GM23338 (cell line): ENCODE data around the gene CCN5. TPM values are rescaled to one million over a fixed set of nuclear protein-coding genes. Genes with fewer than 3 reads are reported as not detected.

Source experiments
- ATAC-seq: fragments of 200-7000 bp; cut with Tn5 transposase; 3 replicates; pipeline ENCODE4 v1.9.1; 2020
- DNase-seq: peaks from one replicate; pipeline ENCODE4 v3.0.0-alpha.2; 2015; ENCODE audit warnings: low spot score
- H2AFZ ChIP-seq: fragments of 200-600 bp; sonication (generic); 2 replicates; pipeline ENCODE4 v1.8.0; 2016; ENCODE audit warnings: antibody characterized with exemption, mild to moderate bottlenecking, moderate library complexity
- H3F3A ChIP-seq: fragments of 200-600 bp; sonication (generic); replicated peaks from 2 replicates; pipeline ENCODE4 v1.8.0; 2017; ENCODE audit warnings: antibody characterized with exemption, mixed run types, low read depth
- H3K27ac ChIP-seq: fragments of 200-600 bp; sonication (generic); 2 replicates; pipeline ENCODE4 v1.6.1; 2016; ENCODE audit warnings: low read depth
- H3K27me3 ChIP-seq: fragments of 200-600 bp; sonication (generic); 2 replicates; pipeline ENCODE4 v1.8.0; 2016; ENCODE audit warnings: mild to moderate bottlenecking, mixed run types, moderate library complexity; ENCODE audit not compliant: insufficient read depth
- H3K36me3 ChIP-seq: fragments of 200-600 bp; sonication (generic); 2 replicates; pipeline ENCODE4 v1.8.0; 2016; ENCODE audit warnings: mild to moderate bottlenecking; ENCODE audit not compliant: insufficient read depth
- H3K4me1 ChIP-seq: fragments of 200-600 bp; sonication (generic); 2 replicates; pipeline ENCODE4 v1.8.0; 2016; ENCODE audit warnings: mild to moderate bottlenecking, moderate library complexity; ENCODE audit not compliant: insufficient read depth
- H3K4me2 ChIP-seq: fragments of 200-600 bp; sonication (generic); 2 replicates; pipeline ENCODE4 v1.7.1; 2017; ENCODE audit warnings: mixed run types
- H3K4me3 ChIP-seq: fragments of 200-600 bp; sonication (generic); 2 replicates; pipeline ENCODE4 v1.6.1; 2016; ENCODE audit warnings: mixed run types
- H3K79me2 ChIP-seq: fragments of 200-600 bp; sonication (generic); replicated peaks from 2 replicates; pipeline ENCODE4 v1.8.0; 2017; ENCODE audit warnings: mild to moderate bottlenecking; ENCODE audit not compliant: insufficient read depth
- H3K9me2 ChIP-seq: fragments of 200-600 bp; sonication (generic); 2 replicates; pipeline ENCODE4 v1.8.0; 2017; ENCODE audit not compliant: insufficient read depth
- H4K20me1 ChIP-seq: fragments of 200-600 bp; sonication (generic); replicated peaks from 2 replicates; pipeline ENCODE4 v1.8.0; 2017; ENCODE audit warnings: mild to moderate bottlenecking; ENCODE audit not compliant: insufficient read depth
- H3K27ac Mint-ChIP-seq: 2 replicates; pipeline ENCODE4 v1.8.0; 2020; ENCODE audit warnings: inconsistent platforms, mild to moderate bottlenecking, moderate library complexity, mixed read lengths
- H3K27me3 Mint-ChIP-seq: 3 replicates; pipeline ENCODE4 v1.8.0; 2022; ENCODE audit warnings: low read depth, mild to moderate bottlenecking, moderate library complexity, mixed read lengths, inconsistent platforms; ENCODE audit not compliant: insufficient read depth, poor library complexity
- H3K36me3 Mint-ChIP-seq: 3 replicates; pipeline ENCODE4 v1.8.0; 2021; ENCODE audit warnings: low read depth, mild to moderate bottlenecking, inconsistent platforms, moderate library complexity, mixed read lengths
- H3K4me1 Mint-ChIP-seq: 3 replicates; pipeline ENCODE4 v1.8.0; 2020; ENCODE audit warnings: mild to moderate bottlenecking, inconsistent platforms, mixed read lengths
- H3K4me3 Mint-ChIP-seq: 3 replicates; pipeline ENCODE4 v1.8.0; 2021; ENCODE audit warnings: moderate library complexity, mild to moderate bottlenecking, inconsistent platforms, mixed read lengths
- H3K9me3 Mint-ChIP-seq: 3 replicates; pipeline ENCODE4 v1.8.0; 2020; ENCODE audit warnings: moderate library complexity, mild to moderate bottlenecking, inconsistent platforms, mixed read lengths
- CREB1 ChIP-seq: fragments of 250-450 bp; sonication (Bioruptor Pico); IDR thresholded peaks from 2 replicates; pipeline ENCODE4 v1.5.0; 2020; ENCODE audit warnings: low read depth, mild to moderate bottlenecking, moderate library complexity
- NANOG ChIP-seq: IDR thresholded peaks from 2 replicates; pipeline ENCODE4 v1.6.1; 2016; ENCODE audit warnings: antibody characterized with exemption, borderline replicate concordance
- POLR2AphosphoS5 ChIP-seq: IDR thresholded peaks from 2 replicates; pipeline ENCODE4 v1.6.1; 2016; ENCODE audit warnings: antibody characterized with exemption, low read depth
- STAT1 ChIP-seq: IDR thresholded peaks from one replicate; pipeline ENCODE4 v1.6.1; 2016; ENCODE audit warnings: antibody characterized with exemption; ENCODE audit not compliant: unreplicated experiment
- ZNF331 ChIP-seq: fragments of 250-450 bp; sonication (Bioruptor Pico); IDR thresholded peaks from 2 replicates; pipeline ENCODE4 v1.5.0; 2020; ENCODE audit warnings: low read depth, mild to moderate bottlenecking, moderate library complexity
- polyA plus RNA-seq: library from polyadenylated mRNA; unstranded; fragments of >200 nt; fragmentation: Nextera tagmentation; extraction: Ambion mirVana; gene quantifications from 2 replicates; pipeline ENCODE4 v1.2.1, GENCODE V29; 2016
- total RNA-seq: library from RNA; depleted of rRNA; stranded (reverse); fragments of >200 nt; shearing (Covaris generic); gene quantifications from 2 replicates; pipeline ENCODE4 v1.2.3, GENCODE V29; 2014
- TF ChIP-seq, protein P1 (sequence below): fragments of 250-450 bp; sonication (Bioruptor Pico); IDR thresholded peaks from 2 replicates; pipeline ENCODE4 v1.5.0; 2020; ENCODE audit warnings: mild to moderate bottlenecking, moderate library complexity

Gene CCN5
- total and polyA plus RNA-seq, 2 experiments from 2014 or later, result not detected

GRCh38 chr20:44702776-44703175 lies 12.4 kb upstream of the CCN5 start (continued):
- no peak for TF ChIP-seq CREB1 (CRISPR knock-in tag)

- Histone ChIP-seq H3K27ac (no peak overlapping the region), H3K4me1 (peaks cover 15% of the 10 kb centered on the region), H3K4me2 (no peak overlapping the region), H4K20me1 (no peaks in the 10 kb centered on the region), H3F3A (no peaks in the 10 kb centered on the region), H3K79me2 (no peaks in the 10 kb centered on the region), H3K4me3 (no peak overlapping the region), H3K9me2 (no peaks in the 10 kb centered on the region), H3K36me3 (no peaks in the 10 kb centered on the region), H3K27me3 (no peaks in the 10 kb centered on the region), H2AFZ (no peak overlapping the region)
- Mint-ChIP-seq H3K4me1 (peaks cover 22% of the 10 kb centered on the region), H3K36me3 (no peaks in the 10 kb centered on the region), H3K9me3 (no peaks in the 10 kb centered on the region), H3K4me3 (no peak overlapping the region), H3K27me3 (peaks cover 2% of the 10 kb centered on the region), H3K27ac (no peak overlapping the region)
- TF ChIP-seq NANOG (no peak), STAT1 (no peak), CREB1 (CRISPR knock-in tag) (no peak)
- no peak for DNase-seq
- no peak for ATAC-seq
These were observed 11.8 kb upstream of the CCN5 start for GRCh38 chr20:44703183-44703925.

- ATAC-seq, result no peak
- no peak overlapping the region for H2AFZ ChIP-seq
- Mint-ChIP-seq H3K27ac (no peak overlapping the region), H3K36me3 (no peaks in the 10 kb centered on the region), H3K4me3 (no peak overlapping the region), H3K27me3 (peaks cover 2% of the 10 kb centered on the region), H3K4me1 (peaks cover 22% of the 10 kb centered on the region), H3K9me3 (no peaks in the 10 kb centered on the region)
- no peaks in the 10 kb centered on the region for H3K36me3 ChIP-seq
- TF ChIP-seq, protein P1, sequence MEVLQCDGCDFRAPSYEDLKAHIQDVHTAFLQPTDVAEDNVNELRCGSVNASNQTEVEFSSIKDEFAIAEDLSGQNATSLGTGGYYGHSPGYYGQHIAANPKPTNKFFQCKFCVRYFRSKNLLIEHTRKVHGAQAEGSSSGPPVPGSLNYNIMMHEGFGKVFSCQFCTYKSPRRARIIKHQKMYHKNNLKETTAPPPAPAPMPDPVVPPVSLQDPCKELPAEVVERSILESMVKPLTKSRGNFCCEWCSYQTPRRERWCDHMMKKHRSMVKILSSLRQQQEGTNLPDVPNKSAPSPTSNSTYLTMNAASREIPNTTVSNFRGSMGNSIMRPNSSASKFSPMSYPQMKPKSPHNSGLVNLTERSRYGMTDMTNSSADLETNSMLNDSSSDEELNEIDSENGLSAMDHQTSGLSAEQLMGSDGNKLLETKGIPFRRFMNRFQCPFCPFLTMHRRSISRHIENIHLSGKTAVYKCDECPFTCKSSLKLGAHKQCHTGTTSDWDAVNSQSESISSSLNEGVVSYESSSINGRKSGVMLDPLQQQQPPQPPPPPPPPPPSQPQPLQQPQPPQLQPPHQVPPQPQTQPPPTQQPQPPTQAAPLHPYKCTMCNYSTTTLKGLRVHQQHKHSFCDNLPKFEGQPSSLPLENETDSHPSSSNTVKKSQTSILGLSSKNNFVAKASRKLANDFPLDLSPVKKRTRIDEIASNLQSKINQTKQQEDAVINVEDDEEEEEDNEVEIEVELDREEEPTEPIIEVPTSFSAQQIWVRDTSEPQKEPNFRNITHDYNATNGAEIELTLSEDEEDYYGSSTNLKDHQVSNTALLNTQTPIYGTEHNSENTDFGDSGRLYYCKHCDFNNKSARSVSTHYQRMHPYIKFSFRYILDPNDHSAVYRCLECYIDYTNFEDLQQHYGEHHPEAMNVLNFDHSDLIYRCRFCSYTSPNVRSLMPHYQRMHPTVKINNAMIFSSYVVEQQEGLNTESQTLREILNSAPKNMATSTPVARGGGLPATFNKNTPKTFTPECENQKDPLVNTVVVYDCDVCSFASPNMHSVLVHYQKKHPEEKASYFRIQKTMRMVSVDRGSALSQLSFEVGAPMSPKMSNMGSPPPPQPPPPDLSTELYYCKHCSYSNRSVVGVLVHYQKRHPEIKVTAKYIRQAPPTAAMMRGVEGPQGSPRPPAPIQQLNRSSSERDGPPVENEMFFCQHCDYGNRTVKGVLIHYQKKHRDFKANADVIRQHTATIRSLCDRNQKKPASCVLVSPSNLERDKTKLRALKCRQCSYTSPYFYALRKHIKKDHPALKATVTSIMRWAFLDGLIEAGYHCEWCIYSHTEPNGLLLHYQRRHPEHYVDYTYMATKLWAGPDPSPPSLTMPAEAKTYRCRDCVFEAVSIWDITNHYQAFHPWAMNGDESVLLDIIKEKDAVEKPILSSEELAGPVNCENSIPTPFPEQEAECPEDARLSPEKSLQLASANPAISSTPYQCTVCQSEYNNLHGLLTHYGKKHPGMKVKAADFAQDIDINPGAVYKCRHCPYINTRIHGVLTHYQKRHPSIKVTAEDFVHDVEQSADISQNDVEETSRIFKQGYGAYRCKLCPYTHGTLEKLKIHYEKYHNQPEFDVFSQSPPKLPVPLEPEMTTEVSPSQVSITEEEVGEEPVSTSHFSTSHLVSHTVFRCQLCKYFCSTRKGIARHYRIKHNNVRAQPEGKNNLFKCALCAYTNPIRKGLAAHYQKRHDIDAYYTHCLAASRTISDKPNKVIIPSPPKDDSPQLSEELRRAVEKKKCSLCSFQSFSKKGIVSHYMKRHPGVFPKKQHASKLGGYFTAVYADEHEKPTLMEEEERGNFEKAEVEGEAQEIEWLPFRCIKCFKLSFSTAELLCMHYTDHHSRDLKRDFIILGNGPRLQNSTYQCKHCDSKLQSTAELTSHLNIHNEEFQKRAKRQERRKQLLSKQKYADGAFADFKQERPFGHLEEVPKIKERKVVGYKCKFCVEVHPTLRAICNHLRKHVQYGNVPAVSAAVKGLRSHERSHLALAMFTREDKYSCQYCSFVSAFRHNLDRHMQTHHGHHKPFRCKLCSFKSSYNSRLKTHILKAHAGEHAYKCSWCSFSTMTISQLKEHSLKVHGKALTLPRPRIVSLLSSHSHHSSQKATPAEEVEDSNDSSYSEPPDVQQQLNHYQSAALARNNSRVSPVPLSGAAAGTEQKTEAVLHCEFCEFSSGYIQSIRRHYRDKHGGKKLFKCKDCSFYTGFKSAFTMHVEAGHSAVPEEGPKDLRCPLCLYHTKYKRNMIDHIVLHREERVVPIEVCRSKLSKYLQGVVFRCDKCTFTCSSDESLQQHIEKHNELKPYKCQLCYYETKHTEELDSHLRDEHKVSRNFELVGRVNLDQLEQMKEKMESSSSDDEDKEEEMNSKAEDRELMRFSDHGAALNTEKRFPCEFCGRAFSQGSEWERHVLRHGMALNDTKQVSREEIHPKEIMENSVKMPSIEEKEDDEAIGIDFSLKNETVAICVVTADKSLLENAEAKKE (CRISPR knock-in tag), result no peak
- TF ChIP-seq POLR2AphosphoS5, result no peak
- no peak for TF ChIP-seq ZNF331 (CRISPR knock-in tag)
- DNase-seq, result no peak
- H3K27ac ChIP-seq, result no peak overlapping the region
- H3K79me2 ChIP-seq, result no peaks in the 10 kb centered on the region
- H3K4me3 ChIP-seq, result no peak overlapping the region
- no peaks in the 10 kb centered on the region for H3F3A ChIP-seq
- H3K4me1 ChIP-seq, result peaks cover 15% of the 10 kb centered on the region
- no peaks in the 10 kb centered on the region for H3K9me2 ChIP-seq
- H3K27me3 ChIP-seq, result no peaks in the 10 kb centered on the region
- no peaks in the 10 kb centered on the region for H4K20me1 ChIP-seq
- no peak overlapping the region for H3K4me2 ChIP-seq
These were observed 11.1 kb upstream of the CCN5 start for GRCh38 chr20:44703956-44704488.
